SK-N-MC (cell line): ENCODE data around the gene USP9X.

Experiments
- EZH2 ChIP-seq: fragments of 200-600 bp; sonication (generic); IDR thresholded peaks from one replicate; pipeline ENCODE4 v1.6.1; 2017; ENCODE audit warnings: antibody characterized with exemption
- FOXP2 ChIP-seq: optimal IDR thresholded peaks from 2 replicates; pipeline ENCODE3; 2011; ENCODE audit warnings: mild to moderate bottlenecking, moderate library complexity; ENCODE audit not compliant: insufficient read depth; ENCODE audit errors: extremely low read length, control extremely low read depth
- POLR2AphosphoS5 ChIP-seq: IDR thresholded peaks from 2 replicates; pipeline ENCODE4 v1.6.1; 2012; ENCODE audit warnings: mild to moderate bottlenecking, low read depth, low read length, borderline replicate concordance

- TF ChIP-seq EZH2 (no peak), POLR2AphosphoS5 (no peak), FOXP2 (no peak)
Observed at GRCh38 chrX:41090568-41091238, 5.5 kb downstream of the USP9X start.
